OCI-LY7 (cell line): Measurements from ENCODE around the gene GLI3.

Source experiments
- CTCF ChIP-seq: fragments of 200-600 bp; sonication (generic); conservative IDR thresholded peaks from 2 replicates; pipeline ENCODE4 v1.5.1; 2014; ENCODE audit warnings: mild to moderate bottlenecking, antibody characterized with exemption, low read length, moderate library complexity, mixed read lengths
- EZH2phosphoT487 ChIP-seq: fragments of 200-600 bp; sonication (generic); IDR thresholded peaks from 2 replicates; pipeline ENCODE4 v1.6.1; 2018; ENCODE audit warnings: low read depth, borderline replicate concordance, mild to moderate bottlenecking, mixed run types, antibody characterized with exemption, low read length, moderate library complexity, mixed read lengths

GRCh38 chr7:42055171-42055570, 181.8 kb downstream of the GLI3 start:
- TF ChIP-seq CTCF (no peak), EZH2phosphoT487 (no peak)
